ENCODE measurements around the gene TRIP10. TPM values are rescaled to one million over a fixed set of nuclear protein-coding genes. Genes with fewer than 3 reads are reported as not detected.
A peak's percentile ranks its signal among the peaks of the same experiment; 100 is the strongest.

The TRIP10 gene
- total and polyA plus RNA-seq, 2 of the 13 experiments (the other 11 are each of a cell fraction or from before 2014, with no cell fraction given), result 32.5 to 33.2 TPM

DNA sequence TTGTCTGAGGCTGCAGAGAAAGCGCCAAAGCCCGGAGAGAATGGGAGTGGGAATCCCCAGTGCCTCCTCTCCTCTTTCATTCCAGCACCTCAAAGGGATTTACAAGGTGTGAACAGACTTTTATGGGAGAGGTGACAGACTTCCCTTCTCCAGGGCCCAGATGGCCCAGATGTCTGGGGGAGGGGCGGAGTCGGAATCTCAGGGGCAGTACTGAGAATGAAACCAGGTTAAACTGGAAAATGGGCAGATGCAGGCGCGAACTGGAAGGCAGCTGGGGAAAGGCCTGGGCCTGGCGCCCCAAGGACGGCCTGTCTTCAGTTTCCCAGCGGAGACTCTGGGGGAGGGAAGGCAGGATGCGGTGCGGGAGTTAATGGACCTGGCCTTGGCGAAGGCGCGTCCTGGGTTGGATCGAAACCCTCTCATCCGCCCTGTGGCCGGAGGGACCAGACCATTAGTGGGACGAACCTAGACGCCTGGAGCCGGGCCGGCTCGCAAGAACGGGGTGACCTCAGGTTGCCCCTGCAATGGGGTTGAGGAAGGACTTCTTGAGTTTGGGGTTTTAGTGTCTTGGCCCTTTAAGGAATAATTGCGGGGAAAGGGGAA lies 592 bp upstream of the TRIP10 start (continued):
- TF ChIP-seq ZFP91 (CRISPR knock-in tag; IDR thresholded peaks at IDR 0.05; ENCODE audit: borderline replicate concordance), result peak; percentile 99; the same call in 1 of the 2 replicates
- peak; percentile 22; the same call in 1 of the 2 replicates for TF ChIP-seq MXD3 (CRISPR knock-in tag; IDR thresholded peaks at IDR 0.05)
- TF ChIP-seq HNF1B (CRISPR knock-in tag; IDR thresholded peaks at IDR 0.05), result no peak
- TF ChIP-seq, protein P1, sequence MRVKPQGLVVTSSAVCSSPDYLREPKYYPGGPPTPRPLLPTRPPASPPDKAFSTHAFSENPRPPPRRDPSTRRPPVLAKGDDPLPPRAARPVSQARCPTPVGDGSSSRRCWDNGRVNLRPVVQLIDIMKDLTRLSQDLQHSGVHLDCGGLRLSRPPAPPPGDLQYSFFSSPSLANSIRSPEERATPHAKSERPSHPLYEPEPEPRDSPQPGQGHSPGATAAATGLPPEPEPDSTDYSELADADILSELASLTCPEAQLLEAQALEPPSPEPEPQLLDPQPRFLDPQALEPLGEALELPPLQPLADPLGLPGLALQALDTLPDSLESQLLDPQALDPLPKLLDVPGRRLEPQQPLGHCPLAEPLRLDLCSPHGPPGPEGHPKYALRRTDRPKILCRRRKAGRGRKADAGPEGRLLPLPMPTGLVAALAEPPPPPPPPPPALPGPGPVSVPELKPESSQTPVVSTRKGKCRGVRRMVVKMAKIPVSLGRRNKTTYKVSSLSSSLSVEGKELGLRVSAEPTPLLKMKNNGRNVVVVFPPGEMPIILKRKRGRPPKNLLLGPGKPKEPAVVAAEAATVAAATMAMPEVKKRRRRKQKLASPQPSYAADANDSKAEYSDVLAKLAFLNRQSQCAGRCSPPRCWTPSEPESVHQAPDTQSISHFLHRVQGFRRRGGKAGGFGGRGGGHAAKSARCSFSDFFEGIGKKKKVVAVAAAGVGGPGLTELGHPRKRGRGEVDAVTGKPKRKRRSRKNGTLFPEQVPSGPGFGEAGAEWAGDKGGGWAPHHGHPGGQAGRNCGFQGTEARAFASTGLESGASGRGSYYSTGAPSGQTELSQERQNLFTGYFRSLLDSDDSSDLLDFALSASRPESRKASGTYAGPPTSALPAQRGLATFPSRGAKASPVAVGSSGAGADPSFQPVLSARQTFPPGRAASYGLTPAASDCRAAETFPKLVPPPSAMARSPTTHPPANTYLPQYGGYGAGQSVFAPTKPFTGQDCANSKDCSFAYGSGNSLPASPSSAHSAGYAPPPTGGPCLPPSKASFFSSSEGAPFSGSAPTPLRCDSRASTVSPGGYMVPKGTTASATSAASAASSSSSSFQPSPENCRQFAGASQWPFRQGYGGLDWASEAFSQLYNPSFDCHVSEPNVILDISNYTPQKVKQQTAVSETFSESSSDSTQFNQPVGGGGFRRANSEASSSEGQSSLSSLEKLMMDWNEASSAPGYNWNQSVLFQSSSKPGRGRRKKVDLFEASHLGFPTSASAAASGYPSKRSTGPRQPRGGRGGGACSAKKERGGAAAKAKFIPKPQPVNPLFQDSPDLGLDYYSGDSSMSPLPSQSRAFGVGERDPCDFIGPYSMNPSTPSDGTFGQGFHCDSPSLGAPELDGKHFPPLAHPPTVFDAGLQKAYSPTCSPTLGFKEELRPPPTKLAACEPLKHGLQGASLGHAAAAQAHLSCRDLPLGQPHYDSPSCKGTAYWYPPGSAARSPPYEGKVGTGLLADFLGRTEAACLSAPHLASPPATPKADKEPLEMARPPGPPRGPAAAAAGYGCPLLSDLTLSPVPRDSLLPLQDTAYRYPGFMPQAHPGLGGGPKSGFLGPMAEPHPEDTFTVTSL (CRISPR knock-in tag; IDR thresholded peaks at IDR 0.05; ENCODE audit: borderline replicate concordance), result no peak
- peak; percentile 58 for TF ChIP-seq RBM39 (IDR thresholded peaks at IDR 0.05; ENCODE audit: low read depth, low read length, poor library complexity, severe bottlenecking)
- no peak for TF ChIP-seq STAG1 (CRISPR knock-in tag; IDR thresholded peaks at IDR 0.05)
- peak; percentile 4 for TF ChIP-seq HNRNPLL (IDR thresholded peaks at IDR 0.05; ENCODE audit: low read depth, low read length, poor library complexity, severe bottlenecking)
- TF ChIP-seq HOXA3 (CRISPR knock-in tag; IDR thresholded peaks at IDR 0.05), result 0 out of 2 replicates have a peak, but pooled peaks have one; percentile 13
- 0 out of 2 replicates have a peak, but pooled peaks have one; percentile 19 for TF ChIP-seq RFXAP (CRISPR knock-in tag; IDR thresholded peaks at IDR 0.05; ENCODE audit: borderline replicate concordance)
- no peak for TF ChIP-seq FOXM1 (CRISPR knock-in tag; IDR thresholded peaks at IDR 0.05)
- TF ChIP-seq CBX5 (CRISPR knock-in tag; IDR thresholded peaks at IDR 0.05; ENCODE audit: borderline replicate concordance), result 0 out of 2 replicates have a peak, but pooled peaks have one; percentile 43
- TF ChIP-seq YEATS2 (CRISPR knock-in tag; IDR thresholded peaks at IDR 0.05; ENCODE audit: borderline replicate concordance), result no peak
- peak; percentile 77; the same call in 1 of the 2 replicates for TF ChIP-seq ZFP82 (CRISPR knock-in tag; IDR thresholded peaks at IDR 0.05; ENCODE audit: borderline replicate concordance)
- TF ChIP-seq, protein P2, sequence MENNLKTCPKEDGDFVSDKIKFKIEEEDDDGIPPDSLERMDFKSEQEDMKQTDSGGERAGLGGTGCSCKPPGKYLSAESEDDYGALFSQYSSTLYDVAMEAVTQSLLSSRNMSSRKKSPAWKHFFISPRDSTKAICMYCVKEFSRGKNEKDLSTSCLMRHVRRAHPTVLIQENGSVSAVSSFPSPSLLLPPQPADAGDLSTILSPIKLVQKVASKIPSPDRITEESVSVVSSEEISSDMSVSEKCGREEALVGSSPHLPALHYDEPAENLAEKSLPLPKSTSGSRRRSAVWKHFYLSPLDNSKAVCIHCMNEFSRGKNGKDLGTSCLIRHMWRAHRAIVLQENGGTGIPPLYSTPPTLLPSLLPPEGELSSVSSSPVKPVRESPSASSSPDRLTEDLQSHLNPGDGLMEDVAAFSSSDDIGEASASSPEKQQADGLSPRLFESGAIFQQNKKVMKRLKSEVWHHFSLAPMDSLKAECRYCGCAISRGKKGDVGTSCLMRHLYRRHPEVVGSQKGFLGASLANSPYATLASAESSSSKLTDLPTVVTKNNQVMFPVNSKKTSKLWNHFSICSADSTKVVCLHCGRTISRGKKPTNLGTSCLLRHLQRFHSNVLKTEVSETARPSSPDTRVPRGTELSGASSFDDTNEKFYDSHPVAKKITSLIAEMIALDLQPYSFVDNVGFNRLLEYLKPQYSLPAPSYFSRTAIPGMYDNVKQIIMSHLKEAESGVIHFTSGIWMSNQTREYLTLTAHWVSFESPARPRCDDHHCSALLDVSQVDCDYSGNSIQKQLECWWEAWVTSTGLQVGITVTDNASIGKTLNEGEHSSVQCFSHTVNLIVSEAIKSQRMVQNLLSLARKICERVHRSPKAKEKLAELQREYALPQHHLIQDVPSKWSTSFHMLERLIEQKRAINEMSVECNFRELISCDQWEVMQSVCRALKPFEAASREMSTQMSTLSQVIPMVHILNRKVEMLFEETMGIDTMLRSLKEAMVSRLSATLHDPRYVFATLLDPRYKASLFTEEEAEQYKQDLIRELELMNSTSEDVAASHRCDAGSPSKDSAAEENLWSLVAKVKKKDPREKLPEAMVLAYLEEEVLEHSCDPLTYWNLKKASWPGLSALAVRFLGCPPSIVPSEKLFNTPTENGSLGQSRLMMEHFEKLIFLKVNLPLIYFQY (CRISPR knock-in tag; IDR thresholded peaks at IDR 0.05; ENCODE audit: borderline replicate concordance), result peak; percentile 14; the same call in 1 of the 2 replicates

Data from HepG2 (cell line).